GM19455 (cell line): ENCODE data around the gene AGAP1.

Experiments used
- ATAC-seq: cut with Tn5 transposase; IDR thresholded peaks from one replicate; pipeline ENCODE4 v1.9.1; 2021; ENCODE audit not compliant: unreplicated experiment

The AGAP1 gene

DNA sequence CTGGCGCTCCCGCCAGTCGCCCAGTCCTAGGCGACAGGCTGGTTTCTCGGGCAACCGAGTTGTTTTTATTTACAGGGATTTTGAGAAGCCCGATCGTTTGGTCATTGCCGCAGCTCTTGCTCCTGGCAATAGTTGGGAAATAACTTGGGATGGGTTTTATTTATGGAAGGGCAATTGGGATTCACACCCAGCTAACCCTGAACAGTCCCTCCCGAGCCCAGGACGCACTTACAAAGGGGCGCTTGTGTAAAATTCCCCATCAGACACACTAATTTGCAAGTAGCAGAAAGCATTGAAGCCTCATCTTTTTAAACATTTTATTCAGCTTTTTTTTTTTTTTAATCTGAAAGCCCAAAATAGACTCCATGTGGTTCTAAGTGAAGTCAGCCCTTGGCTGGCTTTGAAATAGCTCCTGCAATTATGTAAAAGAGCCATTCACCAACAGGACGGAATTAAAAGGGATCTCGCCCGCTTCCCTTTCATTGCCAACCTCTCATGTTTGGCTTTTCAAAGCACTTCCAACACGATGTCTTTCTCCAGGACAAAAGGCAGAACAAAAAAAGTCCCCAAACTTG, 677.9 kb downstream of the AGAP1 start:
- no peak for ATAC-seq

DNA sequence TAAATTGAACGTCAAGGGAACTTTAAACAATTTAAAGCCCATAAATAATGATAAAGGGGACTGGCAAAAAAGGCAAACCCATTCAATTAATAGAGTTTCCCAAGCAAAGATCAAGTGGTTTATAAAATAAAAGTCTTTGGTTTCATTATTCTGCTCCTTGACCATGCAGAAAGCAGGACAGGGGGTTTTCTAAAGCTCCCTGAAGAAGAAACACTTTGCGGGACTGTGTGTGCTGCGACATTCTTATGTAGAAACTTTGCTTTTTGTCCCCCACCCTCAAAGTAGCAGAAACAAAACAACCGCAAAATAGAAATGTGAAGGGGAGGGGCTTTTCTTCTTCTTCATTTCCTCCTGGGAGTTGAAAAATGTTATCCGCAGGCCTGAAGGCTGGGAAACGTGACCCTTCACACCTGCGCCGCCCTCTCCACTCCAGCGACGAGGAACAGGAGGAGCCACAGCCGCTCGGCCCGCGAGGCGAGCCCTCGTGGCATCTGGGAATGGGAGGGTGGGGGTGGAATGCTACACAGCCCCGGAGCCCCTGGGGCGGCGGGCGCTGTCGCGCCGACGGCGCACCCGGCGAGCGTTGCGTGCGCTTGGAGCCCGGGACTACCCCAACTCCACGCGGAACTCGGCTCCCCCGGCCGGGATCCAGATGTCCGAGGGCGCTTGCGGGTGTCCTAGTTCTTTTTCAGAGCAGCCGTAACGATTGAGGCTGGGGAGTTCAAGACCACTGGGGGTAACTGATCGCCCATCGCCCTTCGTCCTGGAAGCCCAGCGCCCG, 678.6 kb downstream of the AGAP1 start:
- no peak for ATAC-seq

DNA sequence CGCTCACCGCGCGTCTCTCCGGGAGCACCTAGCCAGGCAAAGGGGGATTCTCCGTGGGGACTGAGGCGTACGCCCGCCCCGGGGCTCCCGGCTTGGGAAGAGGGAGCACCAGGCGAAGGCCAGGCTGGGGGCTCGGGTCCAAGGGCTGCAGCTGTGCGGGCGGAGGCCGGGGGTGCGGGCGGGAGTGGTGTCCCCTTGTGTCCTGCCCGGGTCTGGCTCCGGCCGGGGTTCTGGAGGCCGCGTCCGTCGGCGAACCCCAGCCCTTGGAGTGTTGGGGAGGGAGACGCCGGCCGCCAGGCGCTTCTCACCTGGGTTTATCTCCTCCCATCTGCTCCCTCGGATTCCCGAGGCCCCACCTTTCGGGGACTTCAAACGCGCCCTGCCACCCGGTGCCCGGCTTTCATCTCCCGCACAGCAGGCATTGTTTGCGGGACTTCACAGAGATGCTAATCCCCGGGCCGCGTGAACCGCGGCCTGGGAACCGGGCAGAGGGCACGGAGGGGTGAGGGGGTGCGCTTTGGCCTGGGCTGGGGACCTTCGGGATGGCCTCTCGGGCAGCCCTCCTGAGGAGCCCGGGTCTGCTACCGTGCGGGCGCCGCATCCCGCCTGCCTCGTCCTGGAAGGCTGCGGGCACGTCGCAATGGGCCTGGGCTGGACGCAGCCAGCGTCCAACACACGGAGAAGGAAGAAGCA, 679.3 kb downstream of the AGAP1 start:
- no peak for ATAC-seq

DNA sequence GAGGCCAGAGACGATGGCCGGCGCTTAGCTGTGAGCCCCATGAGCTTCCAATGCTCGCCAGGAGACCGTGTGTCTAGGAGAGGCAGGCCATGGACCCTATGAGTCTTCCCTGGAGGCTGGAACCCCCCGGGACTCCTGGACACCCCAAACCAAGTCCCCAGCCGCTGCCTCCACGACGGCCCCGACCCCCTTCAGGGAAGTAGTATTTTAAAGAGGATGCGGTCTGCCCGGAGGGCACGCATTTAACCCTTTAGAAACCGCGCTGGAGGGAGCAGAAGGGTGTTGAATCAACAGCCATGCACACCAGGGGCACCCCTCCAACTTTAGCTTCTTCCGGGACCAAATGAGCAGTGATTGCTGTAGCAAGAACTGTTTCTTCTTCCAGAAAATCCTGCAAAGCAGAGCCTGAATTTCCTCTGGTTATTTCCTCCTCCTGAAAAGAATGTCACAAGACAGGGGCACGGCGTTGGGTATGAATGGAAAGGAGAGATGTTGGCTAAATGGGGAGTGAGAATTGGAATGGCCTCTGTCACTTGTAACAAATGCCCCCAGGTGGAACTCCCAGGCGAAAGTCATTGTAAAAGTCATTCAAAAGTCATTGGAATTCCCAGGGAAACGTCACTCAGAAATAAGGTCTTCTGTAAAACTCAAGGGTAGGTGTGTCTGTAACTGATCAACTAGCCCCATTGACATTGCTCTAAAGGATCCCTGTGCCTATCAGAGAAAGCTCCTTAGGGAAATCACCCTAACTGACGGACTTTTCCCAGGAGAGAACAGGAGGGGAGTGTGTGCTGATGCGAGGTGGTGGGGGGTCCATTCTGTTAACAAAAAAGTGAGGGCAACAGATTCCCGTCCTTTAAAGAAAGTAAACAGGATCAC, 680.1 kb downstream of the AGAP1 start:
- ATAC-seq, result no peak

DNA sequence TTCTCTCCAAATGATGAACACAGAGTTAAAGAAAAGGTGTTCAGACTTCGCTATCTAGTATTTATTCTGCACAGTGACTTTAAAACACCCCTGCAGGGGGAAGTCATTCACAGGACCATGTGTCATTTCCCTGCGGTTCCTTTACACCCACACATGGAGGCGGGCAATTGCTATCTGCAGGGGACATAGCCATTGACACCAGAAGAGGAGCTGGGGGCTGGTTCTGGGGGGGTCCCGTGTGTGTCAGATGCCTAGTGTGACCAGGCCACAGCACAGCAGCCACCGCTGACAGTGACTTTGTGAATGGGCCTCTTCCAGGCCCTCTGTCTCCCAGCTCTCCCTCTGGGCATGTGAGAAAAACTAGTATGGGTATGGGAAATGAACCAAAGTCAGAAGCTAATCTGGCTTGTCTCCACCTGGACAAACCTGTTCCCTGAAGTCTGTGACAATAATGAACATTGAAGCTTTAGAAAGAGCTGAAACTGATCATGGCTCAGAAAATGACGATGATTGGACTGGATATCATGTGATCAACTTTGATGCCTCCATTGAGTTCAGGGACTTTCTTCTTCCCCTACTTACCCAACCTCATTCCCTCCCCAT, 681.8 kb downstream of the AGAP1 start:
- ATAC-seq, result no peak

DNA sequence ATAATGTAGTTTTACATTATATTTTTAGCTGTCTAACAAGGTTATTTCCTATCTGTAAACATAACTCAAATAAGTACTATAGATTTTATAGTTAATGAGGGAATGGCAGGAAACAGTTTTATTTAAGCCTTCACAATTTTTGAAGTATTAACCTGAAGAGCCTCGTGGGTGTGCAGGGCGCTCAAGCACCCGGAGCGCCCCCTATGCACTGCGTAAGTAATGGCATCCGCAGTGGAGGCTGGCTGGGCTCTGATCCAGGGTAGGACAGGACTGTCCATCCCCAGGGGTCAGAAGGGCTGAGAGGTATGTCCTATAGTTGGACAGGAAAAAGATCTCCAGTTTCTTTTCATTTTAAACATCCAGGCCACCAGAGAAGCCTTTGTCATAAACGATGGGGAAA, 682.6 kb downstream of the AGAP1 start:
- no peak for ATAC-seq

DNA sequence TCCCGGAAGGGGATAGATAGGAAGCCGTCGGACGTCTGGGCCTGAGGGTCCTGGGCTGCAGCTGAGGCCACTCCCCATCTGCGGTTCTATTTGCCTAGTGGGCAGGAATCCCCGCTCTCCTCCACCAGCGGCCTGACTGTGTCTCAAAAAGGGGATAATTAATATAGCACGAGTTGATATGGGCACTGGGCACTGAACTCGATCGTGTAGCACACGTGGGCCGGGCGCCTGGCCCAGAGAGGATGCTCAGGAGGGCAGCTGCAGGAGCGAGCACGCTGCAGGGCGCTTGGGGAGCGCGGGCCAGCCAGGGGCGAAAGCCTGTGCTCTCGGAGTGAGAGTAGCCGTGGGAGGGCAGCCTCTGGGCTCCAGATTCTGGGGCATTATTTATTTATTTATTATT, 683.1 kb downstream of the AGAP1 start:
- ATAC-seq, result no peak

DNA sequence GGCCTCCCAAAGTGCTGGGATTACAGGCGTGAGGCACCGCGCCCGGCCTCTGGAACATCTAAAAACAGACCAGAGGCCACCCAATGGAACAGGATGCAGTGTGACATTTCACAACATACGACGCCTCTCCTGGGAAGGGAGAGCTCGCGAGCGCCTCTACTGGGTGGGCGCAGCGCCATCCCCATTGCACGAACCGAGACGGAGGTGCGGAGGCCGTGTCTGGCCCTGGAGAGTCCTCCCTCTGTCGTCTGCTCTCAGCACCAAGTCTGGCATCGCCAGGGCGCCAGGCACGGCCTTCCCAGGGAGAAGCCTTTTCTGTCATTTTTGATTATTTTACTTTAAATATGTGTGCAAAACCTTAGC, 683.7 kb downstream of the AGAP1 start:
- ATAC-seq, result no peak

DNA sequence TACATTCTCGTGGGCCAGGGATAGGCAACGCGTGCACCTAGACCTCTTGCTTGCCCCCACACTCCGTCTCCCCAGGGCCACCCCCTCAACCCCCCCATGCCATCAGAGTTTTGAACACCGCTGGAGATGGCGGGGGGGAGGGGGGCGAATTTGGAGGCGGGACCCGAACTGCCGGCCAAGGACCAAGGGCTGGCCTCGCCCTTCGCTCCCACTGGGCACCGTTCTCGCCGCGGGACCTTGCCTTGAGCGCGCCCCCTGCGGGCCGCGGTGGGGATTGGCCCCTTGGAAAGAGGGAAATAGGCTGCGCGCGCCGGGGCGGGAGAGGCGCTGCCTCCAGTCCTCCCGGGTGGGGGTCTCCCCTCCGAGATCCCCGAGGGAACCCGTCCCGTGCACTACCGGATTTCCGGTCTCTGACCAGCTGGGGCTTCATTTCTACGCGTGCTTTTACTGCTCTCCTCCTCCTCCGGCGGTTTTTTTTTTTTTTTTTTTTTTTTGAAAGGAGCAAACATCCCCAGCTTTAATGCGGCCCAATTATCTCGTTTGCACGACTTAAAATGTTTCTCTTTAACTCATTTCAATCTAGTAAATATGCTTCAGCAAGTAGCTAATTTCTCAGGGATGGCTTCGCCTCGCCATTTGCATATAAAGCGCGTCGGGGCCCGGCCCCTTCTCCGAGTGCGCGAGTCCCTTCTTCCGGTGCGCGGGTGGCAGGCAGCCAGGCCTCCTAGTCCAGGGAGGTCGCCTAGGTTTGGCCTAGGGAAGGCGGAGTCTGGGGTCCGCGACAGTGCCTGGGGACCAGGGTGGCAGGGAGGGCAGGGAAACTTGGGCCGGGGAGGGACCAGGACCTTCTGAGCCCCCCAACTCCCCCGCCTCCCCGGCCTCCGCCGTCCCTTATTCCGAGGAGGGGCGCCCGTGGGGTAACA, 684.4 kb downstream of the AGAP1 start:
- no peak for ATAC-seq

DNA sequence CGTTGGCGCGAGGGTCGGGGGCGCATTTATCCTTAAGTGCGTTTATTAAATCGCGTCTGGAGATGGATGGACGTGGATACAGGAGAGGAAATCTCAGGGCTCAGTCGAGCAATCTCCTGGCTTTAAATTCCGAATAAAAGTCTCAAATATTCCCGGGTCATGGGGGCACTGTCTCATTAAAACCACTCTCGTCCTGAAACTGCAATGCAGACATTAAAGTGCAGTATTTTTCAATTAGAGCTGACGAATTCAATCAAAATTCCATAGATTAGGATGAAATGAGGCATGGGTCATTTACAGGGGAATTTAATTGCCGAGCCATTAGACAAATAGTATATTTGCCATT, 685.0 kb downstream of the AGAP1 start:
- ATAC-seq, result no peak

DNA sequence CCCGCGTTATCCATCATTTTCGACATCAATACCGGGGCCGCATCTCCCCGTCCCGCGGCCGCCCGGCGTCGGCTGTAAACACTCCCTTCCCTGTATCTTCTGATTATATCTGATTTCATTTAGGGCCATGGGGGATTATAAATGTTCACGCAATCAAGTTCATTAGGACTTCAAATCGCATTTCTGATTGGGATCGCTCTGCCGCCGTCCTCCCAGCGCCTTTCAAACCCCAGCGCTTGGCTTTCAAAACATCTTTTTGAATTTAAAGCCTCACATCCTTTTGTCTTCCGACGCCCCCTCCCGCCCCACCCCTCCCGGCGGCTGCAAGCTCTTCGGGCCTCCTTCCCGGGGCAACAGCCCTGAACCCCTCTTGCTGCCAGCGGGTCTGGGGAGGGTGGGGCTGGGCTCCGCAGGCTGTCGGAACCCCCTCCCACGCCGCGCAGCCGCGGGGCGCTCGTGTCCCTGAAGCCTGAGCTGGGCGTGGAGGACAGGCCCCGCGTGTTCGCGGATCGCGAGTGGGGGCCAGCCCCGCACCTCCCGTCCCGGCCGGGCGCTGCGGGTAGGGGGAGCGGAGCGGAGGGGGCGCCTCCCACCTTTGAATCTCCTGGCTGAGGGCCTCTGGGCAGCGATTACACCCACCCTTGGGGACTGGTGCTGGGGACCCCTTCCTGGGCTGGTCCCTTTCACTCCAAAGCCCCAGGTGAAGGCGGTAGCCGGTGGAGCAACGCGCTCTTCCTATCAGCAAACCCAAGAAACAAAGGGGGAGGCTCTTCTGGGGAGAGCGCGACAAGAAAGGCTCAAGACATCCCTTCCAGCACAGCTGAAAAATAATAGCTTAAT, 685.6 kb downstream of the AGAP1 start:
- ATAC-seq, result no peak

DNA sequence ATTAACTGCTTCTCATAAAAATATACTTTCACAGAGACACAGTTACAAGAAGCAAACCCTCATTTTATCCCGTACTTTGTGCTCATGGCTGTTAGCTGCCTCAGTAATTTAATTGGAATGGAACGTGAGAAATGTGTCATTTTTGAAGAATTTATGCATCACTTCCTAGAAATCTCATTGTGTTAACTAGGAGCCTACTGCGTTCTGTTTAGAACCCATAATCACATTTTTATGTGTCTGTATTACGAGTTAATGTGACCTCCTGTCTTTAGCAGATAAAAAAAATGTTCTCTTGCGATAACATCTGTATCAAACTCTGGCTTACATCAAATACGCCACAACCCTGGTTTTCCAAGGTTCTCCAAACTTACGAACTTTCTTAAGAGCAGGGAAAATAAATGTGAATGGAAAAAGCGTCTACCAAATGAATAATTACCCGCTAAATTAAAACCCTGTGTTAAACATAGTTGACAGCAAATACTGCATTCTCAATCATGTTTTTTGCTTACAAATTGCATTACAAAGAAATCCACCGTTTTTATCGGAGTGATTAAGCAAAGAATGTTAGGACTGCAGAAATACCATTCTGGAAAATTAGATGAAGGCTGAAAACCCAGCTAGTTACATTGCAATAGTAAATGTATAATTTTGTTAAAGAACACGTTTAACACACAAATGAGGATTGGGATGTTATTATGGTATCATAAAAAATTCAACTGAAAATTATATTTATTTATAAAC, 686.4 kb downstream of the AGAP1 start:
- ATAC-seq, result no peak

DNA sequence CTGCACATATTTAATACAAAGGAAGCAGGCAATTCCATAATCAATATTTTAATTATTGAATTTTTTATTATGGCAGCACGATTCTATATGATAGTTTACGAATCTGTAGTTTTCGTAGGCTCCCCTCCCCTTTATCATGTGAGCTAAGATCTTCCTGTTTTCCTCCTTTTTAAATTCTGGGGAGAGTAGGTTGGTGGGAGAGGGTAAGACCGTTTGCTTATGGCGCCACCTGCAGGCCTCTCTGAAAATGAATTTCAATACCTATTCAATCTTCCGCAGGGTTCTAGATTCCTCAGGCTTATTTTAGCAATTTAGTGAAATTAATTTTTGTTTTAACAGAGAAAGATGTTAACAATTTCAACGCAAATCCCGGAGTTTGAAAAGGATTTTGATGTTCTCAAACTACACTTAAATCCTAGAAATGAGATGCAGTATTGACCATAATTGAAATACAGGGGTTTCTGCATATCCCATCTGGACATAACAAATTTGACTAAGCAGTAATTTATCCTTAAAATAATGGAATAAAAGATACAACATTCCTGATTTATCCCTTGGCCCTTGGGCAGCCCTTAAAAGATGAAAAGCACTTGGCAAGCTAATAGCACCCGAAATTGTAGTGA, 687.1 kb downstream of the AGAP1 start:
- no peak for ATAC-seq
